Right hindlimb (tissue), 1 donor: ENCODE measurements around the gene RFNG.

ENCODE experiments used
- DNase-seq: peaks from one replicate; pipeline ENCODE4 v3.0.0-alpha.2; 2018

The RFNG gene

DNA sequence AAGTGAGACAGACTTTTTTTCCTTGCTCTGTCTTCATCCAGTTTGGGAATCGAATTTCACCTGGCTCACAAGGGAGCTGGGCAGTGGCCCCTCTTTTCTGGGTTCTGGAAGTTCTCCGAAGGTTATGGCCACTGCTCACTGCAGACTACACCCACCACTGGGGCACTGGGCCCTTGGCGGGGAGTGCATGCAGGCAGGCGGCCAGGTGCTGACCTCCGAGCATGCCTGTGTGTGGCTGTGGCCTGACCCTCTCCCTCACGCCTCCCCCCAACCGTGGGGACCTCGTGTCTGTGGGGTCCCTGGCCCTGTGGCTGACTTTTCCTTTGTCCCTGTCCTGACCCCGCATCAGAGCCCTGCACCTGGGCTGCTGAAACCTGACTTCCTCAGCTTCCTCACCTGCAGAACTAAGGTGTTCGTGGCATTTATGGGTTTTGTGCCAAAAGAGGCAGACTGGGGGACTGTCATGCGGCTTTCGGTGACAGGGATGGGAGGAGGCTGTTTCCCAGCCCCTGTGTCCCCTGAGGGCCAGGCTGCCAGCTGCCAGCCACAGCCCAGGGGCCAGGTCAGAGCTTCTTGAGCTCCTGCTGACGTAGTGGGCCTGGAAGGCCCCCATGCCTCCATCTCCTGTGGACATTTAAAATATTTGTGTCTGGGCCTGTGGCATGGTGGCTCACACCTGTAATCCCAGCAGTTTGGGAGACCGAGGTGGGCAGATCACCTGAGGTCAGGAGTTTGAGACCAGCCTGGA lies 52.7 kb downstream of the RFNG start:
- no peak for DNase-seq

DNA sequence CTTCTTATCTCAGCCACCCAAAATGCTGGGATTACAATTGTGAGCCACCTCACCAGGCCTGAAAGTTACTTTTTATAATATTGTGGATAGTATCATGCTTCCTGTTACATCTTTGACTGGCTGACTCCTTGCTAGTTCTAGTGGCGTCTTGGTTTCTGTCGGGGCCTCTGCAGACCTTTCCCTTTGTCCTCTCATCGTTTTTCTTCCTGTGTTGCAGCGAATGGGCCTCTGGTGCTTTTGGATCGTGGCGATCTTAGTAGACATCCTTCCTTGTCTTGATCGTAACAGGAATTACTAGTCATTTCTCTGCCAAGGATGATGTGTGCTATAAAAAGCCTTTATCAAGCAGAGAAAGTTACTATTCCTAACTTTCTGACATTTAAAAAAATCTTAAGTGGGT lies 53.4 kb downstream of the RFNG start:
- no peak for DNase-seq
